HUES48 (cell line): Measurements from ENCODE around the gene TBK1.

Experiments
- H3K27ac ChIP-seq: one replicate; pipeline ENCODE4 v1.7.0; 2013; ENCODE audit warnings: low read depth, low read length, inconsistent platforms
- H3K27me3 ChIP-seq: 2 replicates; pipeline ENCODE4 v1.6.1; 2013; ENCODE audit warnings: mild to moderate bottlenecking, low read length; ENCODE audit not compliant: control insufficient read depth, insufficient read depth
- H3K36me3 ChIP-seq: 2 replicates; pipeline ENCODE4 v1.6.1; 2013; ENCODE audit warnings: low read length; ENCODE audit not compliant: control insufficient read depth, insufficient read depth
- H3K4me1 ChIP-seq: 2 replicates; pipeline ENCODE4 v1.6.1; 2013; ENCODE audit warnings: mild to moderate bottlenecking, low read length; ENCODE audit not compliant: control insufficient read depth, insufficient read depth
- H3K4me3 ChIP-seq: 2 replicates; pipeline ENCODE4 v1.5.1; 2013; ENCODE audit warnings: mild to moderate bottlenecking, low read depth, low read length
- H3K9ac ChIP-seq: 2 replicates; pipeline ENCODE4 v1.6.1; 2013; ENCODE audit warnings: mild to moderate bottlenecking, low read depth, low read length, moderate library complexity
- H3K9me3 ChIP-seq: 2 replicates; pipeline ENCODE4 v1.6.1; 2013; ENCODE audit warnings: low read length; ENCODE audit not compliant: control insufficient read depth, insufficient read depth

The TBK1 gene

GRCh38 chr12:64550755-64551154 lies 98.8 kb downstream of the TBK1 start:
- no peak overlapping the region for H3K27ac ChIP-seq
- no peaks in the 10 kb centered on the region for H3K4me1 ChIP-seq
- H3K36me3 ChIP-seq: no peaks in the 10 kb centered on the region
- H3K9me3 ChIP-seq: no peaks in the 10 kb centered on the region
- no peak overlapping the region for H3K4me3 ChIP-seq
- no peak overlapping the region for H3K9ac ChIP-seq
- H3K27me3 ChIP-seq: no peaks in the 10 kb centered on the region

- no peaks in the 10 kb centered on the region for H3K9me3 ChIP-seq
- H3K36me3 ChIP-seq: no peaks in the 10 kb centered on the region
- H3K9ac ChIP-seq: no peak overlapping the region
- H3K4me1 ChIP-seq: no peaks in the 10 kb centered on the region
- no peak overlapping the region for H3K27ac ChIP-seq
- H3K27me3 ChIP-seq: no peaks in the 10 kb centered on the region
- no peak overlapping the region for H3K4me3 ChIP-seq
Observed at GRCh38 chr12:64551676-64552075, 99.8 kb downstream of the TBK1 start.
